K562 treated with DMSO at 1 percent for 48 hours (cell line): ENCODE results near the gene CLCF1. TPM values are rescaled to one million over a fixed set of nuclear protein-coding genes. Genes with fewer than 3 reads are reported as not detected.

Source experiments
- total RNA-seq: library from RNA; unstranded; fragments of 300-600 nt; gene quantifications from 2 replicates; pipeline ENCODE4 v1.2.3, GENCODE V29; 2022; ENCODE audit warnings: low replicate concordance; ENCODE audit errors: extremely low read depth

CLCF1 gene
- not detected in 2 replicates for total RNA-seq

DNA sequence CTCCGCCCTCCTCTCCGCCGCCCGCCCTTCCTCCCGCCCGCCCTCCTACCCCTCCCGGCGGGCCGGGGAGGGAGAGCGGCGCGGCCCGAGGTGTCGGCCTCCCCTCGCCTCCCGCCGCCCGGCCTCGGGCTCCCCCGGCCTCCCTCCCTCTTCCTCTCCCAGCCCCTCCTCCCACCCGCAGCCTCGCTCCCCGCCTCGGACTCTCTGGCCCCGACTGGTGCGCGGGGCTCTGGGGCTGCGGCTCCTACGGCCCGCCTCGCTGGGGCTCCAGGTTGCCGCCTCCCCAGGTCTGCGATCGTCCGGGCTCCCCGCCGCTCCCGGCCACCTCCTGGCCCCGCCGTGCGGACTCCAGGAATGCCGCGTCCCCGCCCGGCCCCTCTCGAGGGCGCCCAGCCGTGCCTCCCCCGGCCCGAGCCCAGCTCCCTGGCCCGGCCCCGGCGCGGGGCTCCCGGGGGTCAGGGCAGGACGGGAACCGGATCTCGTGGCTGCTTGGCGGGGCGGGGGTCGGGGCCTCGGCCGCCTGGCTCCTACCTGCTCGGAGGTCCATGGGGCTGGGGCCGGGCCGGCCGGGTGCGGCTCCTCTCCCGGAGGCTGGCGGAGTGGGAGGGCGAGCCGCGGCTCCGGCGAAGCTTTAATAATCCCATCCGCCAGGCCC is at the start of gene CLCF1:
TSS of gene CLCF1 (minus strand) at position 606 of the 655 bp plus-strand sequence. CDS start at position 547, 59 bp downstream.

DNA sequence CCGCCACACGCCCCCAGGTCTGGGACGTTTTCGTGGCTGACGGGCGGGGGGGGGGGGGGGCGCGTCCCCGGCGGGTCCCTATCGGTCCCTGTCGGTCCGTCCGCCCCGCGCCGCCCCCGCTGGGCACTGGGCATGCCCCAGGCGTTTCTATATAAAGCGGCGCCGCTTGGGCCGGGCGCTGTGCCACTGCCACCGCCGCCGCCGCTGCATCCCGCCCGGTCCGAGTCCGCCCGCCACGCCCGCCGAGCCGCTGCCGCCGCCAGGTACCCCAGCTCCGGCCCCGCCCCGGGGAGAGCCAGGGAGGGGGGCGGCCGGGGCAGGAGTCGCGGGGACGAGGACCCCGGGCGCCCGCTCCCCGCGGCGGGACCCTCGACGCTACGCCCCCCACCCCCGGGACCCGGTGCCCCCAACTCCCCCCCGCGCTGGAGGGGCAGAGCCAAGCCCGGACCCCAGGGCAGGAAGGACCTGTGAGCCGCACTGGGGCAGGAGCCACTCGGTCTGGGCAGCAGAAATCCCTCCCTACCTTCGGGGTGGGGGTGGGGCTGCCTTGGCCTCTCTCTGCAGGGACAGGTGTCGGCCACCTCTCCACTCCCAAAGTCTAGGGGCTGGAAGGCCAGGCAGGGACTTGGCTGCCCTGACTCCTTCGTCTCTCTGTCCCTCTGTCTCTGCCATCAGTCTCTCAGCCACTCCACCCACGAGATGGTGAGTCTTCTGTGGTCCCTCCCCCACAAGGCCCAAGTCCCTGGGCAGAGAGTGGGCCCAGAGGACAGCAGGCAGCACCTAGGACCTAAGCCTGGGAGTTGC is 42.3 kb upstream of the CLCF1 start, which contains the start of gene CARNS1:
TSS of gene CARNS1 (plus strand) at position 178 of the 804 bp plus-strand sequence. CDS start at position 700, 522 bp downstream.

GRCh38 chr11:67401495-67402191 is 28.2 kb upstream of the CLCF1 start, which contains the start of gene PPP1CA:
TSS of gene PPP1CA (minus strand) at chr11:67401858. CDS start at chr11:67401782, 76 bp downstream.

GRCh38 chr11:67391304-67392182 is 18.1 kb upstream of the CLCF1 start, which contains the start of gene RAD9A:
TSS of gene RAD9A (plus strand) at chr11:67391986. CDS start at chr11:67392045, 59 bp downstream.

DNA sequence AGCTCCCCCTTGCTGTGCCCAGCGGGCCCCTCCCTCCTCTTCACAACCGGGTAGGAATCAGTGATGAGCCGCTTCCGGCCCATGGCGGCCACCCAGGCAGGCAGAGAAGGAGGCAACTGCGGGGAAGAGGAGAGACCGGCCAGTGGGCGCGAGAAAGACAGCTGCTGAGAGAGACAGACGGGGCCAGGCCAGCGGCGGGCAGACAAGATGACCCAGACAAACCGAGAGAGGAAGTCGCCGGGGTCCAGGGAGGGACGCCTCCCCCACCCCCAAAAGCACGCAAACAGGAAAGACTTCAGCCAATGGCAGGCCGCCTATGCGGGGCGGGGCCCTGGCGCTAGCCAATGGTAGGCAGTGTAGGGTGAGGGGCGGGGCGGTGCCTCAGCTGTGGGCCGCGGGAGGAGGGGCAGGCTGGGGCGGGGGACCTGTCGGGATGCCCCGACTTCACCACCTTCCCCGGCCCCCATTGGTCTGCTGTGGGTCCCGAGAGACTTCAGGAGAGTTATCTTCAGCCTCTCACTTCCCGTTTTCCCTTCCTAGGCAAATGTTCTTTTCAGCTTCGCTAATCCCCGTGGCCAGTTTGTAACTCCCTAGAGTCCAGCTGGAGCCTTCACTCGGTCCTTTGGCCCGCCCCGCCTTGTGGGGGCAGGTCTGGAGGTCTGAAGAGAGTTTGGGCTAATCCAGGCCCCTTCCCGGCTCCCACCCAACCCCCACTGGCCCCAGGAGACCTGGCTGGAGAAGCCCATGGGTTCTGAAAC is 19.9 kb downstream of the CLCF1 start, which contains the start of gene POLD4:
TSS of gene POLD4 (minus strand) at position 230 of the 758 bp plus-strand sequence. CDS start at position 83, 147 bp downstream.

Other genes starting within 250 kb of the CLCF1 start
- 509 TPM in 1 of 2 replicates, not detected in the other for gene GRK2, start 107.1 kb downstream of the CLCF1 start, total RNA-seq
- gene ANKRD13D, start 84.3 kb downstream of the CLCF1 start, total RNA-seq, result not detected in 2 replicates
- not detected in 2 replicates for gene SSH3, start 70.1 kb downstream of the CLCF1 start, total RNA-seq
- not detected in 2 replicates for gene POLD4, start 20.1 kb downstream of the CLCF1 start, total RNA-seq
- gene RAD9A, start 18.4 kb upstream of the CLCF1 start, total RNA-seq, result not detected in 2 replicates
- gene PPP1CA, start 28.3 kb upstream of the CLCF1 start, total RNA-seq, result 468 TPM in 1 of 2 replicates, not detected in the other
- not detected in 2 replicates for gene TBC1D10C, start 30.5 kb upstream of the CLCF1 start, total RNA-seq
- gene CARNS1, start 42.1 kb upstream of the CLCF1 start, total RNA-seq, result not detected in 2 replicates
- not detected in 2 replicates for gene RPS6KB2, start 54.9 kb upstream of the CLCF1 start, total RNA-seq
- gene PTPRCAP, start 64.1 kb upstream of the CLCF1 start, total RNA-seq, result not detected in 2 replicates
- gene CORO1B, start 69.9 kb upstream of the CLCF1 start, total RNA-seq, result 458 TPM in 1 of 2 replicates, not detected in the other
- not detected in 2 replicates for gene GPR152, start 79.1 kb upstream of the CLCF1 start, total RNA-seq
- gene CABP4, start 81.8 kb upstream of the CLCF1 start, total RNA-seq, result not detected in 2 replicates
- gene TMEM134, start 95.7 kb upstream of the CLCF1 start, total RNA-seq, result not detected in 2 replicates
- not detected in 2 replicates for gene AIP, start 109.4 kb upstream of the CLCF1 start, total RNA-seq
- not detected in 2 replicates for gene PITPNM1, start 131.8 kb upstream of the CLCF1 start, total RNA-seq
- gene CDK2AP2, start 134.6 kb upstream of the CLCF1 start, total RNA-seq, result not detected in 2 replicates
- not detected in 2 replicates for gene CABP2, start 149.8 kb upstream of the CLCF1 start, total RNA-seq
- 2,352 TPM in 1 of 2 replicates, not detected in the other for gene GSTP1, start 210.2 kb upstream of the CLCF1 start, total RNA-seq
- not detected in 2 replicates for gene NDUFV1, start 233.3 kb upstream of the CLCF1 start, total RNA-seq